ENCODE data around the gene SLC16A10. TPM values are rescaled to one million over a fixed set of nuclear protein-coding genes. Genes with fewer than 3 reads are reported as not detected.

Gene SLC16A10
- total and polyA plus RNA-seq, 2 donors (not counting 3 experiments of a cell fraction or from before 2014, with no cell fraction given): not detected

DNA sequence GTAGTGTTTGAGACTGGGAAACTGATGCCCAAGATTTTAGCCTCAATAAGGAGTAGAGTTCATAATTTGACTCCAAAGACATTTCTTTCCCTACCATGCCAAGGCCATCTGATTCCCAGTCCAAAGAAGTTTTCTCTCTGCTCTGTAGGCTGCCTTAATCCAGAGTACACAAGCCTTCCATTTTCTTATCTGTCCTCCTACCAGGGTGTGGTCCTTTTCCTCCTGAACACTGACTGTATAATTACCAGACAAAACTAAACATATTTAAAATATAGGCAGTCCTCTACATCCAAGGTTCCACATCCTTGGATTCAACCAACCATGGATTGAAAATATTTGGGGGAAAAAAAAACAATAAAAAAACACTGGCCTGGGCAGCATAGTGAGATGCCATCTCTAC lies 108.4 kb downstream of the SLC16A10 start:
- TF ChIP-seq EZH2 (IDR thresholded peaks at IDR 0.05; ENCODE audit: borderline replicate concordance, low read depth, low read length, severe bottlenecking): no peak
- TF ChIP-seq, protein P1, sequence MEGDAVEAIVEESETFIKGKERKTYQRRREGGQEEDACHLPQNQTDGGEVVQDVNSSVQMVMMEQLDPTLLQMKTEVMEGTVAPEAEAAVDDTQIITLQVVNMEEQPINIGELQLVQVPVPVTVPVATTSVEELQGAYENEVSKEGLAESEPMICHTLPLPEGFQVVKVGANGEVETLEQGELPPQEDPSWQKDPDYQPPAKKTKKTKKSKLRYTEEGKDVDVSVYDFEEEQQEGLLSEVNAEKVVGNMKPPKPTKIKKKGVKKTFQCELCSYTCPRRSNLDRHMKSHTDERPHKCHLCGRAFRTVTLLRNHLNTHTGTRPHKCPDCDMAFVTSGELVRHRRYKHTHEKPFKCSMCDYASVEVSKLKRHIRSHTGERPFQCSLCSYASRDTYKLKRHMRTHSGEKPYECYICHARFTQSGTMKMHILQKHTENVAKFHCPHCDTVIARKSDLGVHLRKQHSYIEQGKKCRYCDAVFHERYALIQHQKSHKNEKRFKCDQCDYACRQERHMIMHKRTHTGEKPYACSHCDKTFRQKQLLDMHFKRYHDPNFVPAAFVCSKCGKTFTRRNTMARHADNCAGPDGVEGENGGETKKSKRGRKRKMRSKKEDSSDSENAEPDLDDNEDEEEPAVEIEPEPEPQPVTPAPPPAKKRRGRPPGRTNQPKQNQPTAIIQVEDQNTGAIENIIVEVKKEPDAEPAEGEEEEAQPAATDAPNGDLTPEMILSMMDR (IDR thresholded peaks at IDR 0.05; ENCODE audit: extremely low read depth in 1 of 2, insufficient read depth in 1 of 2, low read depth in 1 of 2, low read length in 2 of 2): no peak
- TF ChIP-seq, protein P2, sequence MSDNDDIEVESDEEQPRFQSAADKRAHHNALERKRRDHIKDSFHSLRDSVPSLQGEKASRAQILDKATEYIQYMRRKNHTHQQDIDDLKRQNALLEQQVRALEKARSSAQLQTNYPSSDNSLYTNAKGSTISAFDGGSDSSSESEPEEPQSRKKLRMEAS (IDR thresholded peaks at IDR 0.05; ENCODE audit: insufficient read depth, insufficient read length): no peak
- no peak for TF ChIP-seq MYC (IDR thresholded peaks at IDR 0.05; ENCODE audit: low read depth, low read length)
- no peak for TF ChIP-seq FOS (IDR thresholded peaks at IDR 0.05; ENCODE audit: borderline replicate concordance, insufficient read depth, low read length)
- no peak for TF ChIP-seq GATA2 (IDR thresholded peaks at IDR 0.05; ENCODE audit: insufficient read depth, insufficient read length, low read depth, low read length)
- no peak for TF ChIP-seq POLR2A (IDR thresholded peaks at IDR 0.05; ENCODE audit: low read depth, low read length)
- no peak for TF ChIP-seq JUN (IDR thresholded peaks at IDR 0.05; ENCODE audit: borderline replicate concordance, insufficient read depth, insufficient read length, low read depth)
- TF ChIP-seq POLR2AphosphoS5 (IDR thresholded peaks at IDR 0.05; ENCODE audit: insufficient read depth, low read depth, low read length): no peak
- Histone ChIP-seq H3K36me3 (ENCODE audit: control insufficient read depth in 2 of 2, extremely low read depth in 1 of 2, insufficient read depth in 2 of 2, low read length in 2 of 2) (no peaks in the 10 kb centered on the region), H4K20me1 (replicated peaks; ENCODE audit: control insufficient read depth, extremely low read depth, insufficient read depth, low read length) (peaks cover 2% of the 10 kb centered on the region), H3K9me1 (replicated peaks; ENCODE audit: control insufficient read depth, extremely low read depth, insufficient read depth, low read length) (no peaks in the 10 kb centered on the region), H3K4me1 (ENCODE audit: control insufficient read depth, extremely low read depth, insufficient read depth, low read length) (no peaks in the 10 kb centered on the region), H3K9me3 (replicated peaks; ENCODE audit: control insufficient read depth, insufficient read depth, low read length) (no peaks in the 10 kb centered on the region), H3K9ac (replicated peaks; ENCODE audit: extremely low read depth, insufficient read depth, low read length) (no peak overlapping the region), H3K27me3 (ENCODE audit: control insufficient read depth in 2 of 2, insufficient read depth in 2 of 2, low read length in 2 of 2) (peaks cover 6 to 7% of the 10 kb centered on the region in 2 experiments), H3K79me2 (ENCODE audit: control insufficient read depth, insufficient read depth, low read length) (no peaks in the 10 kb centered on the region), H2AFZ (ENCODE audit: low read depth, low read length) (no peak overlapping the region), H3K4me2 (ENCODE audit: insufficient read depth, low read length) (no peak overlapping the region), H3K27ac (ENCODE audit: insufficient read depth, low read depth, low read length) (no peak overlapping the region), H3K4me3 (replicated peaks in 1 of 3; ENCODE audit: insufficient read depth in 1 of 3, low read depth in 1 of 3, low read length in 3 of 3) (no peak overlapping the region)
- BruUV-seq (replicated peaks): no TSS peak
- dilution Hi-C loops (cut with MboI; ENCODE audit: extremely low pct_ligation_motif_present, low sequenced_read_pairs): no loop called here
- POLR2A ChIA-PET: no interaction called here
- FAIRE-seq (no peak), DNase-seq (ENCODE audit: low read depth, low spot score) (no peak)
- intact Hi-C loops (cut with micrococcal nuclease): no loop called here
- CTCF ChIA-PET: no interaction called here

Measured in endothelial cell of umbilical vein (primary cell).